GM21367 (cell line): Measurements from ENCODE around the gene ARHGAP23.

Source experiments
- ATAC-seq: cut with Tn5 transposase; IDR thresholded peaks from one replicate; pipeline ENCODE4 v1.9.1; 2021; ENCODE audit not compliant: unreplicated experiment

ARHGAP23 gene

GRCh38 chr17:38440614-38441397 lies 12.5 kb downstream of the ARHGAP23 start:
- no peak for ATAC-seq

DNA sequence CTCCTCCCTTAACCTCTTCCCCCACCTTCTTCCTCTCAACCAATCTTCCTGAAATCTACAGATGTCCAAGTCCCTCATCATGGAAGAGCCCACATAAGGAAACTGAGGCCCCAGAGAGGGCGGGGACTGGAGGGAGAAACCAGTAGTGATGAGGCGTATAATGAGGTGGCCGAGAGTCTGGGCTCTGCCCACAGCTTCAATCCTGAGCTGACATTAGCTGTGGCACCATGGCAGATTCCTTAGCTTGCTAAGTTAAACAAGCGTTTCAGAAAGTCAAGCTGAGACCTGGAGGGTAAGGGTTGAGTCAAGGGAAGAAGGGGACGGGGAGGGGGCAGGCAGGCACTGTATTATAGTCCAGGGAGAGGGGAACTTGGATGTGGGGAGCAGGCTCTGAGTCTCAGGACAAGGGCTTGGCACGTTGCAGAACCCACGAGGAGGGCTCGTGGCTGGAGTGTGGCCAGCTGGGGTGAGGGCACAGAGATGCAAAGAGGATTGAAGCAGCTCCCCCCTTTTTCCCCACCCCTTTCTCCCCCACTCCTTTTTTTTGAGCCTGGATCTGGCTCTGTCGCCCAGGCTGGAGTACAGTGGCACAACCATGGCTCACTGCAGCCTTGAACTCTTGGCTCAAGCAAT lies 13.3 kb downstream of the ARHGAP23 start:
- no peak for ATAC-seq

GRCh38 chr17:38442548-38442947 lies 14.3 kb downstream of the ARHGAP23 start:
- no peak for ATAC-seq

DNA sequence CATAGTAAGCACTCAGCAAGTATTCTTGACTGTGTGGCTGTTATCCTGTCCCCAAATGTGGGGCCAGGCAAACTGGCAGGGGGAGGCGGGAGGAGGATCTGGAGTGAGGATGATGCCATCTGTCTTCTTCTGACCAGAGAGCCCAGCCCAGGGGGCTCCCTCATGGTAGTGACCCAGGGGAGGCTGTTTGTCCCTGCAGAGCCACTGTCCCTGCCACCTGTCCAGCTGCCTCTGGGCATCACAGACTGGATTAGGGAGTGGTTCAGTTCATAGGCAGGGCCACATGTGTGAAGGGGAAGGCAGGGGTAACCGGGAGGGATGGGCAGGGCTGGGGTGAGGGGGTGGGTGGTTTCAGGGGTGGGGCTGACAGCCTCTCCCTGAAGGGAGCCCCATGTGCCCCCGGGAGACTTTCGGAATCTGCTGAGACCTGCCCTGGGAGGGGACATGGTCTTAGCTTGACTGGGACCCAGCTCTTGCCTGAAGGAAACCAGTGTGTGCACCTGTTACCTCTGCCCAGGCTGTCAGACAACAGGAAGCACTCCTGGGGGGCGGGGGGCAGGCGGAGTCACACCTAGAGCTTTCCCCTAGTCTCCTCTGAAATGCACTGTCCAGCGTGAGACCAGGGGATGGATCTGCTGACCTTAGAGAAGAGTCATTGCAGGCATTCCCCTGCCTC lies 15.2 kb downstream of the ARHGAP23 start:
- no peak for ATAC-seq

GRCh38 chr17:38444151-38444550 lies 15.9 kb downstream of the ARHGAP23 start:
- no peak for ATAC-seq

DNA sequence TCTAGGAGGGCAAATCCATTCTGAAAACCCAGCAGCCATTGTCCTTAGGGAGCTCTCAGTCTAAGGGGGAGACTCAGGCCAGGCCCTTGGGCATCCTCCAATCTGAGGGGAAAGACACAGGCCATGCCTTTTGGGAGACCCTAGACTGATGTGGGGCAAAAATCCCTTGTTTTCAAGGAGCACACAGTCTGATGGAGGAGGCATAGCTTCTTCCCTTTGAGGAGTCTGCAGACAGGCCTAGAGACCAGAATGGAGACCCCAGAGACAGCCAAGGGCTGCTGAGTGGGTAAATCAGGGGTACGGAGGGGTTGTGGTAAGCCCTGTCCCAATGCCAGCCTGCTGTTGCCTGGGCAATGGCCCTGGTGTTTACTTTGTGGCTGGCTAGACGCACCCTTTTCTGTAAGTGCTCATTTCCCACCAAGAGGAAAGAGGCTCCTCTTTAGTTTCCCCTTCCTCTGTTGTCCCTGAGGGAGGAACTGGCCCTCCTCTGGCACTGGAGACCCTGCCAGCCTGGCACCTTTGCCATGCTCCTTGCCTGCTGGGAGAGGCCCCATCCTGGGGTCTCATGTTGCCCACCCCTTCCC lies 19.3 kb downstream of the ARHGAP23 start:
- ATAC-seq = no peak

DNA sequence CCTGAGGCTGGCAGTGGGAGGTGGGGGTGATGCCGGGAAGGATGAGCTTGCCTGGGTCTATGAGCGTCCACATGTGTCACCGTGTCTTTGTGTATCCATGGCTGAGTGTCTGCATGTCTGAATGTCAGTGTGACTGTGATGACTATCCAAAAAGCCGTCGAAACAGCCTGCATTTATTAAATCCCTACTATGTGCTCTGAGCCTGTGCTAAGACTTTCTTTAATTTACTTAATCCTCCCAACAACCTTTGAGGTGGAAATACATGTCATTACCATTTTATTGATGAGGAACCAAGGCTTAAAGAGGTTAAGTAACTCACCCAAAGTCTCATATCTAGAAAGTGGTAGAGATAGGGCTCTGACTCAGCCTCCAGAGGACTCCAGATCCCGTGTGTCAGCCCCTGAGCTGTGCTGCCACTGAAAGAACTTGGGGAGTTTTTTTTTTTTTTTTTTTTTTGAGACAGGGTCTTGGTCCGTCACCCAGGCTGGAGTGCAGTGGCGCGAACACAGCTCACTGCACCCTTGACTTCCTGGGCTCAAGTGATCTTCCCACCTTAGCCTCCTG lies 20.0 kb downstream of the ARHGAP23 start:
- no peak for ATAC-seq

DNA sequence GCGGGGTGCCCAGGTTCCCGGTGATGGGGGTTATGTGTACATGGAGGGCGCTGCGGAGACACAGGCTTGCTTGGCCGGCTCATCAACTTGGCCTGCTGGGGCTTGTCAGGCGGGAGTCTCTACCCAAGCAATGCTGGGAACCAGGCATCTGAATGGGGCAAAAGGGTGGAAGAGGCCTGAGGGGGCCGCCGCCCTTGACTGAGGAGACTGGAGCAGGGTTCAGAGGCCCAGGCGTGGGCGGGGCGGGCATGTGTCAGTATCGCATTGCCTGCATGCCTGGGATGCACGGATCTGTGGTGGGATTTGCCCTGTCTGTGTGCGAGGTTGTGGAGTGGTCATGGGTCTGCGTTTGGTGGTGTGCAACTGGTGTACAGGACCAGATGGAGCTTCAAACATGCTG lies 21.1 kb downstream of the ARHGAP23 start:
- no peak for ATAC-seq

DNA sequence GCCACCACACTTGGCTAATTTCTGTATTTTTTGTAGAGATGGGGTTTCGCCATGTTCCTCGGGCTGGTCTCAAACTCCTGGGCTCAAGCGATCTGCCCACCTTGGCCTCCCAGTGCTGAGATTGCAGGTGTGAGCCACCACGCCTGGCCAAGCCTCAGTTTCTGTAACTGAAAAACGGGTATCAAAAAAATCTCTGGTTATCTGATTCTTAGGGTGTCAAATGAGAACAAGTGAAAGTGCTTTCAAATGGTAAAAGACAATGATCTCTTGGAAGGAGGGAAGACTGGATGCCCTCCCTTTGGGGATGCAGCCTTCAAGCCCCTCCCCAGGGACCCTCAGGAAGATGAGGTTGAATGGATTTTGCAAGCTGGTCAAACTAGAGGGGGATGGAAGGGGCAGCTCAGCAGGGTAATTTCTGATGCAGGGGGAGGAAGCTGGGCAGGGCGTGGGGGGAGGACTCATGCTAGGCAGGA lies 22.3 kb downstream of the ARHGAP23 start:
- ATAC-seq = no peak

- ATAC-seq = no peak
Observed at GRCh38 chr17:38451030-38451839, 23.0 kb downstream of the ARHGAP23 start.

GRCh38 chr17:38451840-38452529 lies 23.7 kb downstream of the ARHGAP23 start:
- no peak for ATAC-seq

DNA sequence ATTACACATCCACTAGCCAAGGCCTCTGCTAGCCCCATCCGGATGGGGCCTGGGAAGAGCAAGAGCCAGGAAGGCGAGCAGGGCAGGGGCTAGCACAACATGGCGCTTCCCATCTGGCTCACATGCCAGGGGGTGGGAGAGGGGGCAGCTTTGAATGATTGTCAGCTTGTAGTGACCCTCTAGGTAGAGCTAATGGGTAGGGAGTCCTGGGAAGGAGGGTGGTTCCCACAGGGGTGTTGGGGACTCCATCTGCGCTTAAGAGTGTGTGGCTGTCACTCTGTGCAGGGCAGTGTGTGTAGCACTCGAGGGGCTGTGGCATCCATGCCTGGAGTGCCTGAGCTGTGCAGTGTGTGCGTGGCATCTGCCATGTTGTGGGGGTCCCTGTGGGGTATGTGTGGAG lies 24.5 kb downstream of the ARHGAP23 start:
- no peak for ATAC-seq

DNA sequence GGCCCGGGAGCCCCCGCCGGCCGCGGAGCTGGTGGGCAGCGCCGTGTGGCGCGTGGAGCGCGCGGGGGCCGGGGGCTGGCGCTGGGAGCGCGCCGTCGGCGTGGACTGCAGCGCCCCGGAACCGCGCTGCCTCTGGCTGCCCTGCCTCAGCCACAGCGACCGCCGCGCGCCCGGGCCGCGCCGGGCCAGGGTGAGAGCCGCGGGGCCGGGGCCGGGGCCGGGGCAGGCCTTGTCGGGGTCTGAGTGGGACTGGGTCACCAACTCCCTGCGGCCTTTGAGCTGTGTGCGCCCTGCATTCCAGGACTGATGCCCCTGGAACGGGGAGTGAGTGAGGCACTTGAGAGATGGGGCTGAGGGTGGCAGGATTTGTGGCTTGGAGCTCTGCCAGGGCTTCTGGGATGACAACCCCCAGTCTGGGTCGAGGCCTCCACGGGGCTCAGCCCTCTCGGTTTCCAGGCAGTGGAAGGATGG lies 25.7 kb downstream of the ARHGAP23 start:
- no peak for ATAC-seq

DNA sequence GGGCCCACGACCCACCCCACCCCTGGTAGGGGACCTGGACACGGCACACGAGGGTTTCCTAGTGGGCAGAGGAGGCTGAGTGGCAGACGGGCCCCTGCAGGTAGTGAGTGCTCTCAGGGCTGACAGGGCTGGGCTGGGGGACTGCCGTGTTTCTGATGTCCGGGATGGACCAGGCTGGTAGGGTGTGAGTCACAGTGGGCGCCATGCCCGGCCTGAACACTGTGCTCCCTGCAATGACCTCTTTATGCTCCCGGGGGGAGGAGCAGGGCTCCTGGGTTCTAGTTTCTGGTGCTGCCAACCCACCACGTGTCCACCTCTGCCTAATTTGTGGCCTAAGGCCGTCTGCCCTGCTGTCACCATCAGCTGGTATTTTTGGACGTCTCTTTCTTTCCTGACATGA lies 26.3 kb downstream of the ARHGAP23 start:
- ATAC-seq = no peak

DNA sequence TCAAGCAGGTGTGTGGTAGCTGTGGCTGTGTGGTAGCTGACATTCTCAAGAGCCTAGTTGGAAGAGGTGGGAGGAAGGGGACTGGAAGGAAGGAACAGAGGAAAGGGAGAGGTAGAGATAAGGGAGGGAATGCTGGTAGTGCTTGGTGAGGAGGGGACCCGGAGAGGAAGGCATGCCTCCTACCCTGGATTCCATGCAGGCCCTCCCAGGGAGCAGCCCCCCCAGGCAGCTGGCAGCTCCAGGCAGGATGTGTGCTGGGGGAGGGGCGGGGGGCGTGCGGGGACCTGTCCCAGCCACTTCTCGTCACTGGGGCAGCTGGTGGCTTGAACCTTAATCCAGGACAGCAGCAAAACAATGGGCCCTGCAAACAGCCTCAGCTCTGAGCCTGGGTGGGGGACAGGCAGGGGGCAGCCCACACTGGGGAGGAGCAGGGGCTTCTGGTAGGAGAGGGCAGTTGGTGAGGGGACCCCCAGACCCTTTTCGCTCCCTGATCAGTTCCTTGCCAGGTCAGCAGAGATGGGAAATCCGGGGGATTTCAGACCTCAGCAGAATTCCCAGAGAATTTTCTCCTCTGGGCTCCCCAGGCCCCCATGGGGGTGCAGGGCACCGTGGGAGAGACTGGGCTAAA lies 27.1 kb downstream of the ARHGAP23 start:
- ATAC-seq = no peak

DNA sequence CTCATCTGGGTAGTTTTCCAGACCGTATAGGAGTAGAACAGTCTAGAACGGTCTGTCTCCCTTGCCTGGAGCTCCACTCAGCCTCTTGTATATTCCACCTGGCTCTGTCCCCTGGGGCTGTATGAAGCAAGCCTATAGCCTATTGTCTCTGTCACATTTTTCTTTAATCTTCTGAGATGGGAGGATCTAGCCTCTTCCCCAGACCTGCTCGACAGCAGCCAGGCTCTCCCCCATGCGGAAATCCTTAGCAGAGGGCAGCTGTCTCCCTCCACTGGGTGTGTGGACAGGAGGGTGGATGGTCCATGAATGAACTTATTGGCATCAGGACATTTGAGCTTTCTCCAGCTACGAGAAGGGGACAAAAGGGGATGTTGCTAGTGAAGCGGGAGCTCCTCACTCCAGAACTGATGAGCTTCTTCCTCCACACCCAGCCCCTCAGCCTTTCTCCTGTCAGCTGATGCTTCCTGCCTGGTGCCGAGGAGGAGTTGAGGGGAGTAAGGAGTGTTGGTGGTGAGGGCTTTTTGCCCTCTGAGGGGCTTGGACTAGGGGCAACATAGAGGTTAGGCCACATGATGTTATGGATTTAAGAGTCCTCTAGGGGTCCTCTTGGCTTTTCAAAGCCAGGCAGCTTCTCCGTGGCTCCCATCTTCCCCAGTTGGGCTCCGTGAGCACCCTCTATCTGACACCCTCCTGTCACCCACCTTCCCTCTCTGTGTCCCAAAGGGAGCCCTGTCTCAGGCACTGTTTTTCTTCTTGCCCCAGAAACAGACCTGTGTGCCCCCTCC lies 28.0 kb downstream of the ARHGAP23 start:
- ATAC-seq = no peak

DNA sequence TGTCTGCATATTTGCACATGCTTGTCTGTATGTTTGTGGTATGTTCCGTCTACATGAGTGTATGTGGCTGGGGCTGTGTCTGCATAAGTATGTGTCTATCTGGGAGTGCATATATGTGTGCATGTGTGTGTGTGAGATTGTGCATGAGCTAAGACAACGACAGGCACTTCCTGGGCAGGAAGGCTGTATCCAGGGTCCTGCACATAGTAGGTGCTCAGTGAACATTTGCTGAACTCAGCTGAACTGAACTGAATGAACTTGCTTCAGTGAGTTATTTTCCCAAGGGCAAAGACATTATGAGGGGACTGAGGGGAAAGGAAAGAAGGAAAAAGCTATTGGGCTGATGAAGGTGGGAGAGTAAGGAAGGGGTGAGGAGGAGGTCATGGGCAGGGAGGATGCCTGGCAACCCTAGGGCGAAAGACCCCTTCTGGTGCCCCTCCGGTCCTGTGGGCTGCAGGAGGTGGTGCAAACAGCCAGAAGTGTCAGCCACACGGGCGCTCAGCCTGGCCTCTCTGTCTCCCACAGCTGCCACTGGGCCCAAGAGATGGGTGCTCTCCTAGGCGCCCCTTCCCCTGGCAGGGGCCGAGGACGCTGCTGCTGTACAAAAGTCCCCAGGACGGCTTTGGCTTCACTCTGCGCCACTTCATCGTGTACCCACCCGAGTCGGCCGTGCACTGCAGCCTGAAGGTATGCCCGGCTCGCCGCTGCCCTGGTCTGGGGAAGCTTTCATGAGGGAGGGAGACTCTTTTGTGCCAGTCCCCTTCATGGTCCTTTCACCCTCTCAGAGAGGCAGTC lies 29.5 kb downstream of the ARHGAP23 start:
- ATAC-seq = no peak

DNA sequence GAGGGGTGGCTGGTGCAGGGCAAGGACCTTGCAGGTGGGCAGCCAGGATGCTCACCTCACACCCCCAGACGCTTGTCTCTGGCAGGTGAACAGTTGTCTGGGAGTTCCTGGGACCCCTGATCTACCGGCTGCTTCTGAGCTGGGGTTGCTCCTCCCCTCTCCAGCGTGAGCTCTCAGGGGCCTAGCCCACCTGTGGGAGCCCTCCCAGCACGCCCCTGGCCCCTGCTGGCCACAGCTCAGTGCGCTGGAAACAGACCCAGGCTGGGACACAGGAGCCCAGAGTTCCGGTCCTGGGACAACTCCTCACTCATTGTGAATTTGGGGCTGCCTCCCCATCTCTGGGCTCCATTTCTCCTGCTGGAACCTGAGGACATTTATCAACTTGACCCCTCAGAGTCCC lies 30.3 kb downstream of the ARHGAP23 start:
- ATAC-seq = no peak
